ENCODE data around the gene CERS6. TPM values are rescaled to one million over a fixed set of nuclear protein-coding genes. Genes with fewer than 3 reads are reported as not detected.
A peak's percentile ranks its signal among the peaks of the same experiment; 100 is the strongest.
"Not testable (repeated sequence)": the region's sequence is repeated elsewhere in the genome, so short reads cannot be mapped to it uniquely, and the experiment has no call there.

The CERS6 gene
- total RNA-seq, 1 donor: 23.9 TPM

- Histone ChIP-seq H3K4me1 (ENCODE audit: insufficient read depth, low read length) (peaks cover 15% of the 10 kb centered on the region), H3K27me3 (ENCODE audit: insufficient read depth, low read length) (no peaks in the 10 kb centered on the region), H3K4me2 (ENCODE audit: insufficient read depth, low read length) (peak overlapping the region; percentile 73), H3K36me3 (ENCODE audit: insufficient read depth, low read length) (no peaks in the 10 kb centered on the region), H3K79me2 (ENCODE audit: insufficient read depth, low read length) (peaks cover 10% of the 10 kb centered on the region), H2AFZ (ENCODE audit: low read length) (peak overlapping the region; percentile 35), H3K9me3 (ENCODE audit: low read depth, low read length) (no peaks in the 10 kb centered on the region), H4K20me1 (ENCODE audit: insufficient read depth, low read length) (no peaks in the 10 kb centered on the region), H3K4me3 (ENCODE audit: insufficient read depth, low read length) (peak overlapping the region; percentile 15), H3K27ac (ENCODE audit: low read depth, low read length) (peak overlapping the region; percentile 72)
- TF ChIP-seq CTCF (IDR thresholded peaks at IDR 0.05; ENCODE audit: extremely low read depth, low read depth, low read length): no peak
- no peak for DNase-seq (ENCODE audit: insufficient read length, low spot score, missing footprints)
Measured at GRCh38 chr2:168490946-168491605, 35.0 kb downstream of the CERS6 start.

- not testable (repeated sequence) for H2AFZ ChIP-seq (ENCODE audit: low read length); H3K27me3 ChIP-seq (ENCODE audit: insufficient read depth, low read length); H3K4me3 ChIP-seq (ENCODE audit: insufficient read depth, low read length); H3K9me3 ChIP-seq (ENCODE audit: low read depth, low read length); H3K27ac ChIP-seq (ENCODE audit: low read depth, low read length); H3K4me2 ChIP-seq (ENCODE audit: insufficient read depth, low read length); DNase-seq (ENCODE audit: insufficient read length, low spot score, missing footprints); H3K36me3 ChIP-seq (ENCODE audit: insufficient read depth, low read length); H4K20me1 ChIP-seq (ENCODE audit: insufficient read depth, low read length)
- peaks cover 10% of the 10 kb centered on the region for H3K79me2 ChIP-seq (ENCODE audit: insufficient read depth, low read length)
- peaks cover 15% of the 10 kb centered on the region for H3K4me1 ChIP-seq (ENCODE audit: insufficient read depth, low read length)
Measured at GRCh38 chr2:168491728-168492127, 35.7 kb downstream of the CERS6 start.

DNA sequence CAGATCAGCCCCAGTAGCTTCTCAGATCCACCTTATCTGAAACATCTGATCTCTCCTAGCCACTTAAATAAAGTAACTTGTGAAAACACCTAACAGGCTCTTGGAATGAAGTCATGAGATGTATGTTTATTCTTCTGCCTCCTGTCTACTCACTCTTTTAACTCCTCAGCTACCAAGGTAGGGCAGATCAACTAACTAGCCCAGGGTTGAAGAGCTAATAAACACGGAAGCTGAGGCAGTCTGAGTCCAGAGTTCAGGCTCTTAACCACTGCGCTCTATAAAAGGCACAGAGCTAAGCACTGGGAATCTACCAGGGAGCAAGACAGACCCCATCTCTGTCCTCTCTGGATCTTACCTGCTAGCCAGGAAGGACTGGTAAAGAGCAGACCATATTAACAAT is 37.1 kb downstream of the CERS6 start:
- not testable (repeated sequence) for H3K36me3 ChIP-seq (ENCODE audit: insufficient read depth, low read length); H3K27me3 ChIP-seq (ENCODE audit: insufficient read depth, low read length); H3K4me2 ChIP-seq (ENCODE audit: insufficient read depth, low read length); H4K20me1 ChIP-seq (ENCODE audit: insufficient read depth, low read length); H2AFZ ChIP-seq (ENCODE audit: low read length); H3K9me3 ChIP-seq (ENCODE audit: low read depth, low read length); H3K4me3 ChIP-seq (ENCODE audit: insufficient read depth, low read length); DNase-seq (ENCODE audit: insufficient read length, low spot score, missing footprints); H3K27ac ChIP-seq (ENCODE audit: low read depth, low read length)
- Histone ChIP-seq H3K4me1 (ENCODE audit: insufficient read depth, low read length) (peaks cover 15% of the 10 kb centered on the region), H3K79me2 (ENCODE audit: insufficient read depth, low read length) (peaks cover 10% of the 10 kb centered on the region)

DNA sequence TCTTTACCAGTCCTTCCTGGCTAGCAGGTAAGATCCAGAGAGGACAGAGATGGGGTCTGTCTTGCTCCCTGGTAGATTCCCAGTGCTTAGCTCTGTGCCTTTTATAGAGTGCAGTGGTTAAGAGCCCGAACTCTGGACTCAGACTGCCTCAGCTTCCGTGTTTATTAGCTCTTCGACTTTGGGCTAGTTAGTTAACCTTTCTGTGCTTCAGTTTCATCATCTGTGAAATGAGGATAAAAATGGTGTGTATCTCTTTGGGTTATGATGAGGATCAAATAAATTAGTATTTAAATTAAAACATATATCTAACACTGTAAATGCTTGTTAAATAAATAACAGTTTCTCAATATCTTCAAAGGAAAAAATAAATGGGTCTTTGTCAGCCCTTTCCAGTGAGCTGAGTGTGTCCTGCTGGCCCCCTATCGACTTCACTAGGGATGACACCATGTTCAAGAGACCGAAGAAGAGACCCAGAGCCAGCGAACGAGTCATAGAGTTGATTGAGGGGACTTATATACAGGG is 38.2 kb downstream of the CERS6 start:
- H3K27me3 ChIP-seq (ENCODE audit: insufficient read depth, low read length): no peaks in the 10 kb centered on the region
- no peak for DNase-seq (ENCODE audit: insufficient read length, low spot score, missing footprints)
- no peaks in the 10 kb centered on the region for H3K36me3 ChIP-seq (ENCODE audit: insufficient read depth, low read length)
- H3K79me2 ChIP-seq (ENCODE audit: insufficient read depth, low read length): peaks cover 15% of the 10 kb centered on the region
- no peaks in the 10 kb centered on the region for H3K9me3 ChIP-seq (ENCODE audit: low read depth, low read length)
- TF ChIP-seq CTCF (IDR thresholded peaks at IDR 0.05; ENCODE audit: extremely low read depth, low read depth, low read length): peak; percentile 17
- H3K4me1 ChIP-seq (ENCODE audit: insufficient read depth, low read length): peaks cover 15% of the 10 kb centered on the region
- H3K27ac ChIP-seq (ENCODE audit: low read depth, low read length): no peak overlapping the region
- no peak overlapping the region for H2AFZ ChIP-seq (ENCODE audit: low read length)
- H3K4me2 ChIP-seq (ENCODE audit: insufficient read depth, low read length): no peak overlapping the region
- H3K4me3 ChIP-seq (ENCODE audit: insufficient read depth, low read length): no peak overlapping the region
- H4K20me1 ChIP-seq (ENCODE audit: insufficient read depth, low read length): no peaks in the 10 kb centered on the region

GRCh38 chr2:168495524-168495923 is 39.5 kb downstream of the CERS6 start:
- no peak for TF ChIP-seq CTCF (IDR thresholded peaks at IDR 0.05; ENCODE audit: extremely low read depth, low read depth, low read length)
- Histone ChIP-seq H3K4me3 (ENCODE audit: insufficient read depth, low read length) (no peak overlapping the region), H3K27me3 (ENCODE audit: insufficient read depth, low read length) (no peaks in the 10 kb centered on the region), H3K36me3 (ENCODE audit: insufficient read depth, low read length) (no peaks in the 10 kb centered on the region), H3K4me1 (ENCODE audit: insufficient read depth, low read length) (peaks cover 5% of the 10 kb centered on the region), H3K9me3 (ENCODE audit: low read depth, low read length) (no peaks in the 10 kb centered on the region), H4K20me1 (ENCODE audit: insufficient read depth, low read length) (no peaks in the 10 kb centered on the region), H2AFZ (ENCODE audit: low read length) (no peak overlapping the region), H3K4me2 (ENCODE audit: insufficient read depth, low read length) (no peak overlapping the region), H3K27ac (ENCODE audit: low read depth, low read length) (no peak overlapping the region), H3K79me2 (ENCODE audit: insufficient read depth, low read length) (peaks cover 13% of the 10 kb centered on the region)
- no peak for DNase-seq (ENCODE audit: insufficient read length, low spot score, missing footprints)

Measured in osteoblast (primary cell).